Fibroblast of lung (primary cell): ENCODE results near the gene MYO19. TPM values are rescaled to one million over a fixed set of nuclear protein-coding genes. Genes with fewer than 3 reads are reported as not detected.
A peak's percentile ranks its signal among the peaks of the same experiment; 100 is the strongest.

ENCODE experiments used
- DNase-seq, 2 donors: peaks; one replicate each; pipeline versions ENCODE4 v3.0.0 to v3.0.0-alpha.2; 2010; ENCODE audit warnings: low read depth in 2 of 2
- H2AFZ ChIP-seq: 2 replicates; pipeline ENCODE4 v1.5.1; 2012; ENCODE audit warnings: low read length, control low read depth, inconsistent platforms
- H3K27ac ChIP-seq: 2 replicates; pipeline ENCODE4 v1.5.1; 2011; ENCODE audit warnings: low read length, control low read depth; ENCODE audit not compliant: insufficient read depth
- H3K27me3 ChIP-seq: 2 replicates; pipeline ENCODE4 v1.5.1; 2011; ENCODE audit warnings: mild to moderate bottlenecking, low read length; ENCODE audit not compliant: control insufficient read depth, insufficient read depth
- H3K36me3 ChIP-seq: 2 replicates; pipeline ENCODE4 v1.5.1; 2011; ENCODE audit warnings: low read length; ENCODE audit not compliant: control insufficient read depth, insufficient read depth
- H3K4me1 ChIP-seq: 2 replicates; pipeline ENCODE4 v1.5.1; 2011; ENCODE audit warnings: low read length; ENCODE audit not compliant: control insufficient read depth, insufficient read depth; ENCODE audit errors: extremely low read depth
- H3K4me2 ChIP-seq: 2 replicates; pipeline ENCODE4 v1.5.1; 2011; ENCODE audit warnings: low read length, control low read depth; ENCODE audit not compliant: insufficient read depth; ENCODE audit errors: extremely low read depth
- H3K4me3 ChIP-seq, 4 experiments: fragments of 200-600 bp in 1 of 4; sonication (generic) in 1 of 4; replicated peaks in 1 of 4; 2 replicates each; pipeline ENCODE4 v1.5.1; 2011 to 2016; ENCODE audit warnings: low read length in 4 of 4, low read depth in 3 of 4, mild to moderate bottlenecking in 3 of 4, control low read depth in 2 of 4, inconsistent platforms in 1 of 4, mixed read lengths in 1 of 4; ENCODE audit not compliant: insufficient read depth in 1 of 4; ENCODE audit errors: control extremely low read depth in 1 of 4
- H3K79me2 ChIP-seq: 2 replicates; pipeline ENCODE4 v1.5.1; 2012; ENCODE audit warnings: mild to moderate bottlenecking, low read length, inconsistent platforms; ENCODE audit not compliant: control insufficient read depth, insufficient read depth
- H3K9ac ChIP-seq: 2 replicates; pipeline ENCODE4 v1.5.1; 2011; ENCODE audit warnings: mild to moderate bottlenecking, low read length, control low read depth; ENCODE audit not compliant: insufficient read depth
- H3K9me3 ChIP-seq: 2 replicates; pipeline ENCODE4 v1.5.1; 2012; ENCODE audit warnings: low read depth, low read length; ENCODE audit not compliant: control insufficient read depth, insufficient read depth
- H4K20me1 ChIP-seq: 2 replicates; pipeline ENCODE4 v1.5.1; 2011; ENCODE audit warnings: low read length; ENCODE audit not compliant: control insufficient read depth, insufficient read depth; ENCODE audit errors: extremely low read depth
- CTCF ChIP-seq, 2 donors: IDR thresholded peaks in 1 of 2; conservative IDR thresholded peaks in 1 of 2; 1 replicate in 1 of 2; 2 replicates in 1 of 2; pipeline ENCODE4 v1.5.1; 2011 to 2012; ENCODE audit warnings: low read length in 2 of 2, control low read depth in 1 of 2, inconsistent platforms in 1 of 2, low read depth in 1 of 2, mild to moderate bottlenecking in 1 of 2
- EZH2 ChIP-seq: IDR thresholded peaks from 2 replicates; pipeline ENCODE4 v1.5.1; 2012; ENCODE audit warnings: low read length, control low read depth, mild to moderate bottlenecking; ENCODE audit errors: missing control alignments
- polyA plus RNA-seq, 2 donors: library from polyadenylated mRNA; depleted of rRNA in 1 of 2; stranded (reverse) in 1 of 2; unstranded in 1 of 2; fragments of >200 nt; gene quantifications; 2 replicates each; pipeline ENCODE4 v1.2.1, GENCODE V29; 2011 to 2012; ENCODE audit warnings: missing spikeins in 1 of 2
- total RNA-seq: library from RNA; depleted of rRNA; stranded (reverse); fragments of >200 nt; gene quantifications from 2 replicates; pipeline ENCODE4 v1.2.1, GENCODE V29; 2014

The MYO19 gene
- total and polyA plus RNA-seq, 2 donors (not counting 1 experiment from before 2014, with no cell fraction given): 18.7 to 31.5 TPM

DNA sequence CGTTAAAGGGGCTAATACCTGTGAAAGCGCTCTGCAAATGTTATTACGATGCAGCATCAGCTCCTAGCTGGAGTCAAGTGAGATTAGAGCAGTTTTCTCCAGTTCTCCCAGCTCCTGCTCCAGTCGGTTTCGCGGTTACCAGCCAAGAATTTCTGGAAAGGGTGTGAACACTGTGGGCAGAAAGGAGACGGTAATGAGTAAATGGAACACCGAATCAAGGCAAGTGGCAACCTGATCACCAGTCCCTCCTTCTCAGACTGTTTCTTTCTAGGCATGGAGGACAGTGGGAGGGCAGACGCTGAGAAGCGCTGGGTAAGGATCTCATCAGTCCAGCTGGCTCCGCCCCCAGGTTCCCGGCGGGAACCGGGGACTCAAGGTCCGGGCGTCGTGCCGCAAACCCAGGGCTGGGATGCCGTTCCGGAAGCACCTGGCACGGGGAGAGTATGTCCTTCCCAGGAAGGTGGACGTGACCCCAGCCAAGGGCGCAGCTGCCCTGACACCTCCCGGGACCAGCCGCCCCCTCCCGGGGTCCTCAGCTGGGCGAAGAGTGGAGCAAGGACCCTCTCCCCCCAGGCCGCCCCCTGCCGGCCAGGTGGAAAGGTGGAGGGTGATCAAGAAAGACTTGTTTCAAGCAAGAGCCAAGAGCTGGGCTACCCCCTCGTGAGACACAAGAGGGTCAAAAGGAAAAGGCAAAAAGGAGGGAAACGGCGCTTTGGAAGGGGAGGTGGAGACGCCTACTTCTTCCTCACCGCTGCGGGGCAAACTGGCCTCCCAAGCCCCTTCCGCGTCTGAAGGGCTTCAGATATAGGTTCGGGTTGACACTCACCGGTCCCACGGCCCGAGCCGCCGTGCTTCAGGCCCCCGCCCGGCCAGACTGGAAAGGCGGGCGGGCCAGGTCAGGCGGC lies 481 bp downstream of the MYO19 start:
- Histone ChIP-seq H2AFZ (peak overlapping the region; percentile 70), H3K36me3 (peaks cover 10% of the 10 kb centered on the region), H3K4me1 (peaks cover 1% of the 10 kb centered on the region), H3K27me3 (no peaks in the 10 kb centered on the region), H3K79me2 (peaks cover 6% of the 10 kb centered on the region), H3K4me2 (peak overlapping the region; percentile 81), H4K20me1 (no peaks in the 10 kb centered on the region), H3K27ac (peak overlapping the region; percentile 98), H3K9me3 (no peaks in the 10 kb centered on the region), H3K4me3 (peak overlapping the region; percentile 80 to 91 (median 88)), H3K9ac (peak overlapping the region; percentile 98)
- peak; percentile 31 to 58 for DNase-seq
- TF ChIP-seq EZH2 (no peak), CTCF (conservative IDR thresholded peaks at IDR 0.05 in 1 of 2, IDR thresholded peaks at IDR 0.05 in 1 of 2; ENCODE audit: low read depth in 1 of 2, low read length in 2 of 2) (peak; percentile 41 to 47)

GRCh38 chr17:36532435-36532975 lies 2.2 kb downstream of the MYO19 start:
- DNase-seq: no peak
- no peak overlapping the region for H3K4me3 ChIP-seq
- H3K4me1 ChIP-seq: peaks cover 8% of the 10 kb centered on the region
- no peak overlapping the region for H3K9ac ChIP-seq
- H4K20me1 ChIP-seq: no peaks in the 10 kb centered on the region
- TF ChIP-seq CTCF (conservative IDR thresholded peaks at IDR 0.05 in 1 of 2, IDR thresholded peaks at IDR 0.05 in 1 of 2; ENCODE audit: low read depth in 1 of 2, low read length in 2 of 2): no peak
- no peak for TF ChIP-seq EZH2
- H3K36me3 ChIP-seq: peaks cover 11% of the 10 kb centered on the region
- peaks cover 6% of the 10 kb centered on the region for H3K79me2 ChIP-seq
- no peaks in the 10 kb centered on the region for H3K27me3 ChIP-seq
- H3K4me2 ChIP-seq: no peak overlapping the region
- H2AFZ ChIP-seq: no peak overlapping the region
- no peaks in the 10 kb centered on the region for H3K9me3 ChIP-seq
- H3K27ac ChIP-seq: no peak overlapping the region

DNA sequence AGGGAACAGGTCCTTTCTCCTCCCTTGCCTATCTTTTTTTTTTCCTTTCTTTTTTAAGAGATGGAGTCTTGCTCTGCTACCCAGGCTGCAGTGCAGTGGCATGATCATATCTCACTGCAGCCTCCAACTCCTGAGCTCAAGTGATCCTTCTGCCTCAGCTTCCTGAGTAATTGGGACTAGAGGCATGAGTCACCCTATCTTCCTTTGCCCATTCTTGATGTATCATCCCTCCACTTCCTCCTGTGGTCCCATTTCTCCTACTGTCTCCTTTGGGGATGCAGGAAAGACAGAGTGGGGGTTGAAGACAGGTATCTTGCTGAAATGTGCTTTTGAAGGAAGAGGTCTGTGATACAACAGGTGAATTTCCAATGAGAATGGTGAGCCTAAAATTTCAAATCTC lies 5.5 kb downstream of the MYO19 start:
- Histone ChIP-seq H3K36me3 (peaks cover 25% of the 10 kb centered on the region), H3K9ac (no peak overlapping the region), H3K4me1 (peaks cover 10% of the 10 kb centered on the region), H3K4me2 (peak overlapping the region; percentile 18), H4K20me1 (no peaks in the 10 kb centered on the region), H3K79me2 (no peaks in the 10 kb centered on the region), H3K27me3 (no peaks in the 10 kb centered on the region), H2AFZ (no peak overlapping the region), H3K9me3 (no peaks in the 10 kb centered on the region), H3K27ac (no peak overlapping the region), H3K4me3 (no peak overlapping the region)
- TF ChIP-seq CTCF (conservative IDR thresholded peaks at IDR 0.05 in 1 of 2, IDR thresholded peaks at IDR 0.05 in 1 of 2; ENCODE audit: low read depth in 1 of 2, low read length in 2 of 2) (no peak), EZH2 (no peak)
- DNase-seq: peak; percentile 9 to 58
